Activated CD4-positive, alpha-beta T cell treated with anti-CD3 and anti-CD28 coated beads, Interleukin-2, amount 10 ng/mL, durations not matched to agents 7 days and 5 days (primary cell): Measurements from ENCODE around the gene INHBB. TPM values are rescaled to one million over a fixed set of nuclear protein-coding genes. Genes with fewer than 3 reads are reported as not detected.

Source experiments
- CTCF ChIA-PET: fragments of 350-600 bp; sonication (Branson Sonifier 250); formaldehyde crosslinking; loops from one replicate; lab custom pipeline; 2021; ENCODE audit warnings: antibody characterized with exemption; lab: Charles Lee
- POLR2A ChIA-PET: fragments of 350-600 bp; sonication (Branson Sonifier 250); formaldehyde crosslinking; loops from one replicate; lab custom pipeline; 2021; ENCODE audit warnings: antibody characterized with exemption; lab: Charles Lee
- DNase-seq: peaks from one replicate; pipeline ENCODE4 v3.0.0-alpha.2; 2020
- H3K27ac Mint-ChIP-seq: one replicate; pipeline ENCODE4 v1.8.0; 2021; ENCODE audit warnings: mild to moderate bottlenecking, moderate library complexity, mixed read lengths
- H3K27me3 Mint-ChIP-seq: one replicate; pipeline ENCODE4 v1.8.0; 2021; ENCODE audit warnings: mixed read lengths
- H3K36me3 Mint-ChIP-seq: one replicate; pipeline ENCODE4 v1.8.0; 2021; ENCODE audit warnings: low read depth, mixed read lengths
- H3K4me1 Mint-ChIP-seq: one replicate; pipeline ENCODE4 v1.8.0; 2021; ENCODE audit warnings: mixed read lengths
- H3K4me3 Mint-ChIP-seq: one replicate; pipeline ENCODE4 v1.8.0; 2021; ENCODE audit warnings: mild to moderate bottlenecking, moderate library complexity, mixed read lengths
- H3K9me3 Mint-ChIP-seq: one replicate; pipeline ENCODE4 v1.8.0; 2021; ENCODE audit warnings: mixed read lengths
- total RNA-seq, 2 experiments: library from RNA; stranded (reverse); gene quantifications; one replicate each; pipeline ENCODE4 v1.2.3, GENCODE V29; 2021

The INHBB gene
- total RNA-seq, 2 experiments from 2014 or later: not detected

DNA sequence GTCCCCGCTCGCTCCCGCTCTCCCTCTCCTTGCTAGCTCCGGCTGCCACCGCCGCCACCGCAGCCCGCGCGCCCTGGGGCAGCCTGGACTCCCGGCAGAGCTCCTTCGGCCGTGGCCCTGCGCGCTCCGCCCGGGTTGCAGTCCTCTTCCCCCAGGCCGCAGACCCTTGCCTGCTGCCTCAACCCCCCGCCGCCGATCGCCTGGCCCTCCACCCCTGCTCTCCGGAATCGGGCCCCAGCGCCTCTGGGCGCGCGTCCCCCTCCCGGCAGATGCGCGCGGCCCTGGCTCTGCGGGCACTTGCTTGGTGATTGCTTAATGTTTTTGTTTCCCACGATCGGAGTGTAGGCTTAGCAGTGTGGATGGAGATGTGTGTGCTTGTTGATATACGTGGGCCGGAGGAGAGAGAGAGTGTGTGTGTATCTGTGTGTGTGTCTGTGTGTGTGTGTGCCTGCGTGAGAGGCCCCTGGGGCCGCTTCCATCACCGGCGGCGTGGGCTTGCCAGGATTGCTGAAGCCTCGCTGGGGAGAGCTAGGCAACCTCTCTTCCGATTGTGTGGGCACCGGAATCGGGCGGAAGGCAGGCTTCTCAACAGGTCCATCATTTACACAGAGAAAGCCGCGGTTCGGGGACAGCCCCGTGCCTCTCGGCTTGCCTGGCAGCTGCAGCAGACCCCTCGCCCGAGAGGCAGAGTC is 877 bp downstream of the INHBB start:
- Mint-ChIP-seq H3K27ac (no peak overlapping the region), H3K36me3 (no peaks in the 10 kb centered on the region), H3K4me3 (peak overlapping the region; percentile 59), H3K9me3 (no peaks in the 10 kb centered on the region), H3K27me3 (peaks cover 63% of the 10 kb centered on the region), H3K4me1 (peaks cover 16% of the 10 kb centered on the region)
- CTCF ChIA-PET: no interaction called here
- POLR2A ChIA-PET: interaction anchor here (0.7 kb wide), 1 partner anchor 50 kb away, joined by 3 read pairs; no protein-coding TSS in a partner anchor
- peak; percentile 13 for DNase-seq

GRCh38 chr2:120347396-120348060 is 1.6 kb downstream of the INHBB start:
- POLR2A ChIA-PET: no interaction called here
- H3K27me3 Mint-ChIP-seq: peaks cover 56% of the 10 kb centered on the region
- H3K4me3 Mint-ChIP-seq: peak overlapping the region; percentile 59
- H3K27ac Mint-ChIP-seq: no peak overlapping the region
- no peaks in the 10 kb centered on the region for H3K36me3 Mint-ChIP-seq
- peaks cover 16% of the 10 kb centered on the region for H3K4me1 Mint-ChIP-seq
- DNase-seq: no peak
- H3K9me3 Mint-ChIP-seq: no peaks in the 10 kb centered on the region
- CTCF ChIA-PET: interaction anchor here (0.8 kb wide), 1 partner anchor 10 kb away, joined by 4 read pairs; no protein-coding TSS in a partner anchor

DNA sequence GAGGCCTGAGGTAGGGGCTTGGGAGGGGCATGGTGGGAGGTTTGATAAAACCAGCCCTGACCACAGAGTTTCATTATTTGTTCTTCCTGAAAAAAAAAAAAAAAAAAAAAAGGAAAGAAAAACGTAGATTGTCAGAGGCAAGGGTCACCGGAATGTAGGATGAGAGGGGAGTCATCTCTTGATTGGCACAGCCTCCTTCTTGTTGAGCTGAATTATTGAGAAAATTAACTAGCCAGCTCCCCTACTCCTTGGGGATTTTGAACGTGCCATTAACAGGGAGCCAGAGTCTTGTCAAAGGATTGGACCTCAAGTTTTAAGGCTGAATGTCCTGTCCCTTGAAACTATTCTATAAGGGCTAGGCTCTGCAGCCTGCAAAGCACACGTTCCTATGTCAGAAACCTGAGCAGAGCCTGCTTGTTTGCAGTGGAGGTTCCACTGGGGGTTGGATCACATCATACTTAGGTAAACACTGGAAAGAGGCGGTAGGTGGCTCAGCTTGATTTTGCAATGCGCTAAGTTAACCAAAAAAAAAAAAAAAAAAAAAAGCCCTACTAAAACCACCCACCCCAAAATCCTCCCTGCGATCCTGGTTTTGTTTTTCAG is 2.3 kb downstream of the INHBB start:
- Mint-ChIP-seq H3K4me3 (no peak overlapping the region), H3K9me3 (no peaks in the 10 kb centered on the region), H3K4me1 (peaks cover 12% of the 10 kb centered on the region), H3K36me3 (no peaks in the 10 kb centered on the region), H3K27me3 (peaks cover 49% of the 10 kb centered on the region), H3K27ac (no peak overlapping the region)
- CTCF ChIA-PET: interaction anchor here (0.6 to 0.8 kb wide), 4 partner anchors 9 to 329 kb away, joined by 3 to 4 read pairs (median 3); no protein-coding TSS in a partner anchor
- no peak for DNase-seq
- POLR2A ChIA-PET: no interaction called here

- no peaks in the 10 kb centered on the region for H3K9me3 Mint-ChIP-seq
- no peaks in the 10 kb centered on the region for H3K36me3 Mint-ChIP-seq
- peaks cover 43% of the 10 kb centered on the region for H3K27me3 Mint-ChIP-seq
- no peak for DNase-seq
- ChIA-PET CTCF (interaction anchor here (0.6 to 0.8 kb wide), 4 partner anchors 8 to 328 kb away, joined by 3 to 4 read pairs (median 3); no protein-coding TSS in a partner anchor), POLR2A (no interaction called here)
- no peak overlapping the region for H3K27ac Mint-ChIP-seq
- H3K4me1 Mint-ChIP-seq: peaks cover 11% of the 10 kb centered on the region
- no peak overlapping the region for H3K4me3 Mint-ChIP-seq
Observed at GRCh38 chr2:120348737-120349439, 3.0 kb downstream of the INHBB start.

GRCh38 chr2:120349440-120349921 is 3.5 kb downstream of the INHBB start:
- H3K27ac Mint-ChIP-seq: no peak overlapping the region

GRCh38 chr2:120350080-120350479 is 4.1 kb downstream of the INHBB start:
- H3K27ac Mint-ChIP-seq: no peak overlapping the region
- no peaks in the 10 kb centered on the region for H3K9me3 Mint-ChIP-seq

More at GRCh38 chr2:120349440-120349921, 3.5 kb downstream of the INHBB start:
- peaks cover 43% of the 10 kb centered on the region for H3K27me3 Mint-ChIP-seq
- ChIA-PET POLR2A (no interaction called here), CTCF (no interaction called here)
- no peaks in the 10 kb centered on the region for H3K36me3 Mint-ChIP-seq
- no peak overlapping the region for H3K4me3 Mint-ChIP-seq
- H3K4me1 Mint-ChIP-seq: peaks cover 11% of the 10 kb centered on the region
- H3K9me3 Mint-ChIP-seq: no peaks in the 10 kb centered on the region
- no peak for DNase-seq

GRCh38 chr2:120350801-120351320 is 4.9 kb downstream of the INHBB start:
- Mint-ChIP-seq H3K9me3 (no peaks in the 10 kb centered on the region), H3K4me3 (no peak overlapping the region), H3K36me3 (no peaks in the 10 kb centered on the region), H3K27me3 (peaks cover 43% of the 10 kb centered on the region), H3K27ac (no peak overlapping the region), H3K4me1 (peaks cover 11% of the 10 kb centered on the region)
- DNase-seq: no peak
- CTCF ChIA-PET: no interaction called here
- POLR2A ChIA-PET: no interaction called here

More at GRCh38 chr2:120350080-120350479, 4.1 kb downstream of the INHBB start:
- no peak for DNase-seq
- CTCF ChIA-PET: no interaction called here
- POLR2A ChIA-PET: no interaction called here
- Mint-ChIP-seq H3K4me1 (peaks cover 11% of the 10 kb centered on the region), H3K27me3 (peaks cover 43% of the 10 kb centered on the region), H3K36me3 (no peaks in the 10 kb centered on the region), H3K4me3 (no peak overlapping the region)

DNA sequence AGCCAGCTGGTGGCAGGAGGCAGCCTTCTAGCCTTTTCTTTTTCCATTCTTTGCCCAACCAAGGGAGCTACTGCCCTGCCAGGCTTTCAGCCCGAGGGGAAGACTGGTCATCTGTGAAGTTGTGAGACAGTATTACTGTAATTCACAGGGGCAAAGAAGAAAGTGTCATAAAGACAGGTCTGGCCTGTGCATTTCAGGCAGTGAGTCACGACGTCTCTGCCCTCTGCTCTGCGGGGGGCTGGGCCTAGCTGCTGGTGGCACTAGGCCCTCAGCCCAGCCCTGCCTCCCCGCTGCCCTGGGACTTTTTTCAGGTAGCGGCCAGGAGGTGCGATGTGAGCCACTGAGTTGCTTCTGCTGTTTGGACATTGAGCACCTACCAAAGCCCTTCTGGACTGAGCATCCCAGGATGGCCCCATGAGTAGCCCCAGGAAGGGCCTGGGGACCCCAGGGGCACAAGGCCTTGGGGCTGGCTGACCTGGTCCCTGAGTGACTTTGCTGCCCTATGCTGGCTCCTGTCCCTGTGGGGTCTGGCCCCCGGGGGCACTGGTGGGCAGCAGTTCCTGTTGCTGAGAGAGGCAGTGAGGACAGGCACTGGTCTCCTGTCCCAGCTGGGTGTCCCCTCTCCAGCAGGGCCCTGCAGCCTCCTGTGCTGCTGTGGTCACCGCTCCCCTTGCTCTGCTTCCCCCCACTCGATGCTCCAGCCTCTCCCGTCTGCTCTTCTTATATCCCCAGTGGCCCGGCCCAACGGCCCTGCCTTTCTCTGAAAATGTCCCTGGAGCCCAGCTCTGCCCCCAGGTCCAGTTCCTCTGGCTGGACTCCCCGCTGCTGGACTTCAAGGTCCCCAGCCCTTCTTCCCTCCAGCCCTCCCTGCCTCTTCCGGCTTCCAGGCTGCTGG is 7.0 kb downstream of the INHBB start:
- Mint-ChIP-seq H3K9me3 (no peaks in the 10 kb centered on the region), H3K4me3 (no peak overlapping the region), H3K27me3 (peaks cover 30% of the 10 kb centered on the region), H3K36me3 (no peaks in the 10 kb centered on the region), H3K4me1 (no peaks in the 10 kb centered on the region), H3K27ac (no peak overlapping the region)
- ChIA-PET CTCF (no interaction called here), POLR2A (no interaction called here)
- no peak for DNase-seq

GRCh38 chr2:120353591-120353898 is 7.6 kb downstream of the INHBB start:
- Mint-ChIP-seq H3K27ac (peak overlapping the region; percentile 50), H3K4me1 (no peaks in the 10 kb centered on the region)
- CTCF ChIA-PET: no interaction called here

DNA sequence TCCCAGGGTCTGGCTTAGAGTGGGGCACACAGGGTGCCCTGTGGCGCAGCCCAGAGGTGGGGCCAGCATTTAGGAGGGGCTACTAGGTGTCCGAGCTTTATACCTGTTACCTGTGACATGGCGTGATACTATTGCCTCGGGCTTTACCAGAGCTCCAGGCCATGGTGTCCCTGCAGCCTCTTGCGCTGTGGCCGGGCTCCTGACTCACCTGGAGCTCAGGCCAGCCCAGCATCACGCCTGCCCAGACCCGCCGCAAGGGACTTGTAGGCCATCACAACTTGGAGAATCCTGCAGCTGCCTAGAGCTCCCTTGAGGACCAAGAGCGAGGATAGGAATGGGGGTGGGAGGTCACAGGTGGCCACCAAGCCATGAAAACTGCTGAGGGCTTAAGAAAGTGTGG is 8.0 kb downstream of the INHBB start:
- CTCF ChIA-PET: no interaction called here
- H3K36me3 Mint-ChIP-seq: no peaks in the 10 kb centered on the region
- no peaks in the 10 kb centered on the region for H3K4me1 Mint-ChIP-seq
- no peak for DNase-seq
- no peaks in the 10 kb centered on the region for H3K9me3 Mint-ChIP-seq
- H3K27ac Mint-ChIP-seq: no peak overlapping the region
- POLR2A ChIA-PET: no interaction called here
- peaks cover 20% of the 10 kb centered on the region for H3K27me3 Mint-ChIP-seq
- no peak overlapping the region for H3K4me3 Mint-ChIP-seq

More at GRCh38 chr2:120353591-120353898, 7.6 kb downstream of the INHBB start:
- POLR2A ChIA-PET: no interaction called here
- Mint-ChIP-seq H3K27me3 (peaks cover 24% of the 10 kb centered on the region), H3K4me3 (no peak overlapping the region), H3K36me3 (no peaks in the 10 kb centered on the region), H3K9me3 (no peaks in the 10 kb centered on the region)
- no peak for DNase-seq

GRCh38 chr2:120354467-120354866 is 8.5 kb downstream of the INHBB start:
- no peak for DNase-seq
- H3K27ac Mint-ChIP-seq: no peak overlapping the region
- H3K4me1 Mint-ChIP-seq: no peaks in the 10 kb centered on the region
- H3K4me3 Mint-ChIP-seq: no peak overlapping the region
- no peaks in the 10 kb centered on the region for H3K9me3 Mint-ChIP-seq
- ChIA-PET CTCF (no interaction called here), POLR2A (no interaction called here)
- peaks cover 15% of the 10 kb centered on the region for H3K27me3 Mint-ChIP-seq
- no peaks in the 10 kb centered on the region for H3K36me3 Mint-ChIP-seq
